Thoracic aorta (tissue), 2 donors: ENCODE measurements around the gene CIZ1. TPM values are rescaled to one million over a fixed set of nuclear protein-coding genes. Genes with fewer than 3 reads are reported as not detected.

Source experiments
- ATAC-seq: fragments of 150-250 bp; one replicate; pipeline ENCODE4 v1.8.0; 2017; ENCODE audit warnings: low read depth; ENCODE audit not compliant: insufficient number of reproducible peaks, low FRiP score
- DNase-seq: peaks from one replicate; pipeline ENCODE4 v3.0.0-alpha.2; 2020; ENCODE audit warnings: low spot score
- H3K27ac ChIP-seq, 2 donors: fragments of 200-600 bp; sonication (generic); 1 replicate in 1 of 2; 2 replicates in 1 of 2; pipeline ENCODE4 v1.5.1; 2016; ENCODE audit warnings: mild to moderate bottlenecking in 2 of 2, moderate library complexity in 2 of 2
- H3K27me3 ChIP-seq: fragments of 200-600 bp; sonication (generic); replicated peaks from 2 replicates; pipeline ENCODE4 v1.6.0; 2016; ENCODE audit warnings: mild to moderate bottlenecking; ENCODE audit not compliant: insufficient read depth
- H3K36me3 ChIP-seq: fragments of 200-600 bp; sonication (generic); one replicate; pipeline ENCODE4 v1.5.1; 2016
- H3K4me1 ChIP-seq, 2 donors: fragments of 200-600 bp; sonication (generic); 1 replicate in 1 of 2; 2 replicates in 1 of 2; pipeline versions ENCODE4 v1.5.1 to v1.6.0; 2016; ENCODE audit warnings: low read depth in 2 of 2, mild to moderate bottlenecking in 1 of 2; ENCODE audit not compliant: control insufficient read depth in 1 of 2
- H3K4me3 ChIP-seq: fragments of 200-600 bp; sonication (generic); 2 replicates; pipeline ENCODE4 v1.5.1; 2016; ENCODE audit warnings: mild to moderate bottlenecking
- H3K9me3 ChIP-seq: fragments of 200-600 bp; sonication (generic); 2 replicates; pipeline ENCODE4 v1.5.1; 2016
- total RNA-seq, 2 donors: library from RNA; depleted of rRNA; stranded (reverse); fragments of >200 nt; gene quantifications; one replicate each; pipeline versions ENCODE4 v1.1.0 to v1.2.3, GENCODE V29; 2016
- TF ChIP-seq, protein P1 (sequence below): fragments of 200-600 bp; sonication (generic); IDR thresholded peaks from one replicate; pipeline ENCODE4 v1.5.1; 2019; ENCODE audit warnings: antibody characterized with exemption

Gene CIZ1
- total RNA-seq, 2 donors from 2014 or later: 68.0 to 86.0 TPM

DNA sequence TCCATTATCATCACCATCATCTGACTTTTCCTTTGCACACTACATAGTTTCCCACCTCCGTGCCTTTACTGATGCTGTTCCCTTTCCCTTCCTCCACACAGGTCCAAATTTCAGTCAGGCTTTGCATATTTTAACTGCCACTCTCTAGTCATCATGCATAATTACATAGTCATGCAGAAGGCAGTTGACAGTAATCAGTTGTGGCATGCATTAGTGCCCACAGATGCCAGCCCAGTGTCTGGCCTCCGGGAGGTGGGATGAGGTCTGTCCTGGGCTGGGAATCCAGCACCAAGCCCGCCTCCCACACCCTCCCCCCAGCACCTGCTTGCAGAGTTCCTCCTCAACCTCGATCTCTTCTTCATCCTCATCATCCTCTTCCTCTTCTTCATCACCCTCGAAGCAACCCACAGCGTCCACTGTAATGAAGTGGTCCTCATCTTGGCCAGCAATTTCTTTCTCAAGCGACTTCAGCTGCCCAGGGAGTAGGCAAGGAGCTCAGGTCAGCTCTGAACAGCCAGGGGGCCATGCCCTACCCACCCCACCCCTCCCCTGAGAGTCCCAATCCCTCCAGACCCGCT is 22.6 kb downstream of the CIZ1 start:
- no peaks in the 10 kb centered on the region for H3K4me1 ChIP-seq
- ATAC-seq (no peak), DNase-seq (no peak)
- no peaks in the 10 kb centered on the region for H3K27me3 ChIP-seq
- TF ChIP-seq, protein P1, sequence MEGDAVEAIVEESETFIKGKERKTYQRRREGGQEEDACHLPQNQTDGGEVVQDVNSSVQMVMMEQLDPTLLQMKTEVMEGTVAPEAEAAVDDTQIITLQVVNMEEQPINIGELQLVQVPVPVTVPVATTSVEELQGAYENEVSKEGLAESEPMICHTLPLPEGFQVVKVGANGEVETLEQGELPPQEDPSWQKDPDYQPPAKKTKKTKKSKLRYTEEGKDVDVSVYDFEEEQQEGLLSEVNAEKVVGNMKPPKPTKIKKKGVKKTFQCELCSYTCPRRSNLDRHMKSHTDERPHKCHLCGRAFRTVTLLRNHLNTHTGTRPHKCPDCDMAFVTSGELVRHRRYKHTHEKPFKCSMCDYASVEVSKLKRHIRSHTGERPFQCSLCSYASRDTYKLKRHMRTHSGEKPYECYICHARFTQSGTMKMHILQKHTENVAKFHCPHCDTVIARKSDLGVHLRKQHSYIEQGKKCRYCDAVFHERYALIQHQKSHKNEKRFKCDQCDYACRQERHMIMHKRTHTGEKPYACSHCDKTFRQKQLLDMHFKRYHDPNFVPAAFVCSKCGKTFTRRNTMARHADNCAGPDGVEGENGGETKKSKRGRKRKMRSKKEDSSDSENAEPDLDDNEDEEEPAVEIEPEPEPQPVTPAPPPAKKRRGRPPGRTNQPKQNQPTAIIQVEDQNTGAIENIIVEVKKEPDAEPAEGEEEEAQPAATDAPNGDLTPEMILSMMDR: no peak
- H3K4me3 ChIP-seq: no peak overlapping the region
- no peak overlapping the region for H3K27ac ChIP-seq
- peaks cover 47% of the 10 kb centered on the region for H3K36me3 ChIP-seq
- no peaks in the 10 kb centered on the region for H3K9me3 ChIP-seq

DNA sequence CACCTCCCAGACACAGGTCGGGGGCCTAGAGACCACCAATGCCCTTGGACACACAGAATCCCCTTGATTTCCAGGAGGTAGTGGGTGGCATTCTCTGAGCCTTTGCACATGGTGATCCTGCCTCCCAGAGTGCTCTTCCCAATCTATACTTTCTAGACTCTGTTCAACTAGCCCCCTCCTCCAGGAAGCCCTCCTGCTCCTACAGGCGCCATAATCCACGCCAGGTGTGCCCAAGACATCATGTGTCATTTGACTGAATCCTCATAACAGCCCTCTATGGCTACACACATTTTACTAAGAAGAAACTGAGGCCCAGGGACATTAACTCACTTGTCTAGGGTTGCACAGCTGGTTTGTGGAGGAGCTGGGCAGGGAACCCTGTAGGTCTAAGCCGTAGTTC is 24.2 kb downstream of the CIZ1 start:
- Histone ChIP-seq H3K4me3 (no peak overlapping the region), H3K27ac (no peak overlapping the region), H3K9me3 (no peaks in the 10 kb centered on the region), H3K4me1 (peaks cover 0 to 8% of the 10 kb centered on the region in 2 donors), H3K27me3 (no peaks in the 10 kb centered on the region), H3K36me3 (peaks cover 50% of the 10 kb centered on the region)
- TF ChIP-seq, protein P1: no peak
- ATAC-seq (no peak), DNase-seq (no peak)

DNA sequence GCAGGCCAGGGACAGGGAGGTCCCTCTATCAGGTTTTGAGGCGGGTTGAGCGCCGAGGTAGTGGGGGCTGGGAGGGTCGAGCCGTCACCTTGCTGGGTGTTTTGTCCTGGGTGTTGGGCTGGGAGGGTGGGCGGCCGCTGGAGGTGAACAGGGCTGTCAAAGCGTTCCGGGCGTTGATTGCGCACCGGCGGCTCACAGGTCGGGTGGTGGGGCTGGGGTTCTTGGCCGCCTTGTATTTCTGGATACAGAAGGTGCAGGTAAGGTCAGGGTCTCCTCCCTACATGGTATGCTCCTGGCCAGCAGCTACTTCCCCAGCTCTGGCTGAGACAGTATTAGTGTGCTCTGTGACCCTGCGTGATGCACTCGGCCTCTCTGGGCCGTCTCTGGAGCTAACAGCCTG is 25.2 kb downstream of the CIZ1 start:
- no peak overlapping the region for H3K27ac ChIP-seq
- TF ChIP-seq, protein P1: no peak
- H3K27me3 ChIP-seq: no peaks in the 10 kb centered on the region

DNA sequence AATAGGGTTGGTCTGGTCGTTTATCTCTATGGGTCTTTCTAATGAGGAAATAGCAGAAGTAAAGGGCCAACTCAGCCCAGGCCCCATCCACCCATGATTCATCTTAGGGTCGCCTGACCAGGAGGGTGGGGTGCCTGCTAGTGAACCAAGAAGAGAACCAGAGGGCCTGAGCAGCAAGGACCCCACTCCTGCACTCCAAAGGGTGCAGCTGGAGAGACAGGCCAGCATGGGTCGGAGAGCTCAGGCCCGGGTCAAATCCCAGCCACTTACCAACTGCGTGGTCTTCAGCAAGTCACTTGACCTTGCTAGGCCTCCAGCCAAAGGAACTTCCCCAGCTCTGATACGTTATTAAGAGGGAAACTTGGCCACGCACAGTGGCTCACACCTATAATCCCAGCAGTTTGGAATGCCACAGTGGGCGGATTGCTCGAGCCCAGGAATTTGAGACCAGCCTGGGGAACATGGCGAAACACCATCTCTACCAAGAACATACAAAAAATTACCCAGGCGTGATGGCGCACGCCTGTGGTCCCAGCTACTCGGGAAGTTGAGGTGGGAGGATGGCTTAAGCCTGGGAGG is 27.0 kb downstream of the CIZ1 start:
- ATAC-seq (no peak), DNase-seq (no peak)
- H3K27me3 ChIP-seq: no peaks in the 10 kb centered on the region
- no peaks in the 10 kb centered on the region for H3K9me3 ChIP-seq
- peaks cover 39% of the 10 kb centered on the region for H3K36me3 ChIP-seq
- no peak overlapping the region for H3K27ac ChIP-seq
- H3K4me3 ChIP-seq: no peak overlapping the region
- TF ChIP-seq, protein P1: no peak
- peaks cover 12 to 25% of the 10 kb centered on the region in 2 donors for H3K4me1 ChIP-seq

More for the DNA sequence above, 25.2 kb downstream of the CIZ1 start:
- DNase-seq (no peak), ATAC-seq (no peak)
- Histone ChIP-seq H3K36me3 (peaks cover 50% of the 10 kb centered on the region), H3K4me3 (no peak overlapping the region), H3K9me3 (no peaks in the 10 kb centered on the region), H3K4me1 (peaks cover 7 to 18% of the 10 kb centered on the region in 2 donors)

DNA sequence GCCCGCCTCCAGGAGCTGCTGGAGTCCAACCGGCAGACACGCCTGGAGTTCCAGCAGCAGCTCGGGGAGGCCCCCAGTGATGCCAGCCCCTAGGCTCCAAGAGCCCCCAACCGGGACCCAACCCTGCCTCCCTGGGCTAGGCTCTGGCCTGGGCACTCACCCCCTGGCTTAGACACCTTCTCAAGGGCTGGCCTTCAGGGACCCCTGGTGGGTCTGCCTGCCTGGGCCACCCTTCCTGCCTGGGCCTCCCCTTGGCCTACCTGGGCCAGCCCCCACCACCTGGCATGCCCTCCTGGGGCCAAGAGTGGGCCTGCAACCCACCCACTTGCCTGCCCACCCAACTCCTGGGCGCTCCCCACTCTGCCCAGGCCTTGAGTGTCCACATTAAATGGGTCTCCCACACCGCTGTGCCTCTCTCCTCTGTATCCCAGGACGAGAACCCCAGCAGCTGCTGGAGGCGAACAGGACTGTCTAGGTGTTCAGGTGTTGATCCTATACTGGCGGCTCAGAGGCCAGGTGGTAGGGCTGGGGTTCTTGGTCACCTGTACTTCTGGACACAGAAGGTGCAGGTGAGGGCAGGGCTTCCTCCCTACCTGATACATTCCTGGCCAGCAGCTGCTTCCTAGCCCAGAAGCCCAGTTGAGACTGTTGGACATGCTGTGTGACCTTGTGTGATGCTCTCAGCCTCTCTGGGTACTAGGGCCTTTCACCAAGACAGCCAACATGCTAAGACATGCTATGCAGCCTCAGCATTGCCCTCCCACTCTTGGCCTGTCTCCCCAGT is 27.7 kb downstream of the CIZ1 start:
- TF ChIP-seq, protein P1: no peak
- Histone ChIP-seq H3K4me3 (no peak overlapping the region), H3K27me3 (no peaks in the 10 kb centered on the region), H3K27ac (no peak overlapping the region), H3K9me3 (no peaks in the 10 kb centered on the region), H3K4me1 (peaks cover 12 to 25% of the 10 kb centered on the region in 2 donors), H3K36me3 (peaks cover 34% of the 10 kb centered on the region)
- ATAC-seq (no peak), DNase-seq (no peak)
